Left lung (tissue), 10 donors: Measurements from ENCODE around the gene RTEL1. TPM values are rescaled to one million over a fixed set of nuclear protein-coding genes. Genes with fewer than 3 reads are reported as not detected.

ENCODE experiments used
- ATAC-seq: fragments of 200-7000 bp; cut with Tn5 transposase; one replicate; pipeline ENCODE4 v1.9.1; 2020; ENCODE audit warnings: moderate library complexity
- DNase-seq, 4 donors: peaks; one replicate each; pipeline ENCODE4 v3.0.0-alpha.2; 2013 to 2020
- H3K27ac ChIP-seq, 2 donors: fragments of 200-600 bp; sonication (generic) in 1 of 2; one replicate each; pipeline versions ENCODE4 v1.5.0 to v1.8.0; 2020 to 2021
- H3K27me3 ChIP-seq, 2 donors: fragments of 200-600 bp; sonication (generic) in 1 of 2; one replicate each; pipeline versions ENCODE4 v1.5.0 to v1.8.0; 2020 to 2021
- H3K36me3 ChIP-seq, 2 donors: fragments of 200-600 bp; sonication (generic) in 1 of 2; one replicate each; pipeline versions ENCODE4 v1.5.0 to v1.8.0; 2020 to 2021
- H3K4me1 ChIP-seq, 2 donors: fragments of 200-600 bp; one replicate each; pipeline ENCODE4 v1.8.0; 2021
- H3K4me3 ChIP-seq, 2 donors: fragments of 200-600 bp; sonication (generic) in 1 of 2; one replicate each; pipeline versions ENCODE4 v1.5.0 to v1.8.0; 2020 to 2021; ENCODE audit warnings: mild to moderate bottlenecking in 1 of 2
- H3K9me3 ChIP-seq, 2 donors: fragments of 200-600 bp; sonication (generic) in 1 of 2; one replicate each; pipeline versions ENCODE4 v1.5.0 to v1.8.0; 2020 to 2021
- intact Hi-C, 2 donors: fragments of 100-400 bp; cut with DNase I; formaldehyde crosslinking; loops; one replicate each; pipeline versions ENCODE4 v1.11.2 to v1.14.2; 2022
- polyA plus RNA-seq, 6 donors: library from polyadenylated mRNA; unstranded; fragments of 120-200 nt; gene quantifications; one replicate each; pipeline ENCODE4 v1.2.1, GENCODE V29; 2013; ENCODE audit not compliant: insufficient read length in 6 of 6
- total RNA-seq, 2 donors: library from RNA; stranded (reverse); fragmentation: NEBNext Ultra II Directional; extraction: Animal tissue kit (Norgen Biotek cat#: 25700); gene quantifications; one replicate each; pipeline ENCODE4 v1.2.1, GENCODE V29; 2021
- TF ChIP-seq, protein P1 (sequence below), 2 donors: fragments of 200-600 bp; sonication (generic) in 1 of 2; IDR thresholded peaks; one replicate each; pipeline versions ENCODE4 v1.5.0 to v1.8.0; 2021; ENCODE audit warnings: antibody characterized with exemption in 2 of 2
- donor health status: DM: no; HTN: yes; CAD: no.
- donor health status: DM: no; HTN: no; CAD: no.

Gene RTEL1
- total and polyA plus RNA-seq, 8 donors: 19.6 to 38.8 (median 22.4) TPM

DNA sequence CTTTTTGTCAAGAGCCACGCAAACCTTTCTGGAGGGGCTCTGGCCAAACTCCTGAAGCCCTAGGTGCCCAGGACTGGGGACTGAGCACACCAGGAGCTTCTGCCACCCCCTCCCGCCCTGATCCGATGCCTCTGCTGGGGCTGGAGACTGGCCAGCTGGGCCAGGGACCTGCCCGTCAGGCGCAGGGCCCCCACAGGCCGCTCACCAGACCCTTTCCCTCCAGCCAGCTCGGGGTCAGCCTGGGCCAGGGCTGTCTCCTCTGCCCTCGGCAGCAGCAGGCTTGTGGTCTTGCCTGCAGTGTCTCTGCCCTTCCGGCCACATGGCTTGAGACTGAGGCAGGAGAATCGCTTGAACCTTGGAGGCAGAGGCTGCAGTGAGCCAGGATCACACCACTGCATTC is 14.6 kb downstream of the RTEL1 start:
- peaks cover 0 to 75% of the 10 kb centered on the region in 2 donors for H3K36me3 ChIP-seq
- TF ChIP-seq, protein P1, sequence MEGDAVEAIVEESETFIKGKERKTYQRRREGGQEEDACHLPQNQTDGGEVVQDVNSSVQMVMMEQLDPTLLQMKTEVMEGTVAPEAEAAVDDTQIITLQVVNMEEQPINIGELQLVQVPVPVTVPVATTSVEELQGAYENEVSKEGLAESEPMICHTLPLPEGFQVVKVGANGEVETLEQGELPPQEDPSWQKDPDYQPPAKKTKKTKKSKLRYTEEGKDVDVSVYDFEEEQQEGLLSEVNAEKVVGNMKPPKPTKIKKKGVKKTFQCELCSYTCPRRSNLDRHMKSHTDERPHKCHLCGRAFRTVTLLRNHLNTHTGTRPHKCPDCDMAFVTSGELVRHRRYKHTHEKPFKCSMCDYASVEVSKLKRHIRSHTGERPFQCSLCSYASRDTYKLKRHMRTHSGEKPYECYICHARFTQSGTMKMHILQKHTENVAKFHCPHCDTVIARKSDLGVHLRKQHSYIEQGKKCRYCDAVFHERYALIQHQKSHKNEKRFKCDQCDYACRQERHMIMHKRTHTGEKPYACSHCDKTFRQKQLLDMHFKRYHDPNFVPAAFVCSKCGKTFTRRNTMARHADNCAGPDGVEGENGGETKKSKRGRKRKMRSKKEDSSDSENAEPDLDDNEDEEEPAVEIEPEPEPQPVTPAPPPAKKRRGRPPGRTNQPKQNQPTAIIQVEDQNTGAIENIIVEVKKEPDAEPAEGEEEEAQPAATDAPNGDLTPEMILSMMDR (IDR thresholded peaks at IDR 0.05): no peak
- DNase-seq (no peak), ATAC-seq (no peak)
- no peak overlapping the region for H3K4me3 ChIP-seq
- no peaks in the 10 kb centered on the region for H3K4me1 ChIP-seq
- no peak overlapping the region for H3K27ac ChIP-seq
- no peaks in the 10 kb centered on the region for H3K27me3 ChIP-seq
- intact Hi-C loops: no loop called here
- H3K9me3 ChIP-seq: no peaks in the 10 kb centered on the region

DNA sequence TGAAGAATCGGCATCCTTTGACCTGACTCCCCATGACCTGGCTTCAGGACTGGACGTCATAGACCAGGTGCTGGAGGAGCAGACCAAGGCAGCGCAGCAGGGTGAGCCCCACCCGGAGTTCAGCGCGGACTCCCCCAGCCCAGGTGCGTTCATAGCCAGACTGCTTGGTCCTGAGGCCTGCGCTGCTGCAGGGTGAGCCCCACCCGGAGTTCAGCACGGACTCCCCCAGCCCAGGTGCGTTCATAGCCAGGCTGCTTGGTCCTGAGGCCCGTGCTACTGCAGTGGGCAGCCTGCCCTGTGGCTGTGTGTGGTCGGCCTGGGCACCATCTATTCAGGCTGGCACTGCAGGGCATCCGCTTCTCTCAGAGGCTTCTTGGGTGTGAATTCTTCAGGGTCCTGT is 15.8 kb downstream of the RTEL1 start:
- DNase-seq (peak in 1 of 4 donors; percentile 39), ATAC-seq (no peak)
- Histone ChIP-seq H3K4me1 (no peaks in the 10 kb centered on the region), H3K27ac (no peak overlapping the region), H3K9me3 (no peaks in the 10 kb centered on the region), H3K4me3 (no peak overlapping the region), H3K27me3 (no peaks in the 10 kb centered on the region), H3K36me3 (peaks cover 0 to 71% of the 10 kb centered on the region in 2 donors)
- intact Hi-C loops: no loop called here
- TF ChIP-seq, protein P1 (IDR thresholded peaks at IDR 0.05): no peak

DNA sequence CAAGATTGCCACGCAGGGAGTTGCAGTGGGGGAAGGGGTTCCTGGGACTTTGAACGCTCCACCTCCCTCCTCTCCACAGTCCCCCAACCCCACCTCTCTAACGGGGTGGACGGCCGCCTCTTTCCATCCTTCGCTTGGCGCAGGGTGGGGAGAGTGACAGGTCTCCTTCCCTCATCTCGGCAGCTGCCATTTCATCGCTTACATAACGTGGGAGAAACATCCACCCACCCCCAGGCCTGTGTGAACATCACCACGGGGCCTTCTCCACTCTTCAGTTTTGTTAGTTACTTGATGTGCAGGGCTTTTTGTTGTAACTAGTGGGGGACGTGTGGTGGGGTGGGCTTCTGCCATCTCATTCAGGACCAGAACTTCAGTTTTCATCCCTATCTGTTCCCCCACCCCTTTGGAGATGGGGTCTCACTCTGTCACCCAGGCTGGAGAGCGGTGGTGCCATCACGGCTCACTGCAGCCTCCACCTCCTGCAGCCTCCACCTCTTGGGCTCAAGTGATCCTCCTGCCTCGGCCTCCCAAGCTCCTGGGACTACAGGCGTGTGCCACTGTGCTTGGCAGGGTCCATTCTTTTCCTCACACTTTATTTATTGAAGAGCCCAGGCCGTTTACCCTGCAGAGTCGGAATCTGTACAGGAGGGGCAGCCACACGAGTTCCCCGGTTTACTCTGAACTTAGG is 17.7 kb downstream of the RTEL1 start:
- intact Hi-C loops: no loop called here
- TF ChIP-seq, protein P1 (IDR thresholded peaks at IDR 0.05): no peak
- ATAC-seq (no peak), DNase-seq (no peak)
- H3K27ac ChIP-seq: no peak overlapping the region
- H3K36me3 ChIP-seq: peaks cover 0 to 84% of the 10 kb centered on the region in 2 donors
- H3K9me3 ChIP-seq: no peaks in the 10 kb centered on the region
- no peaks in the 10 kb centered on the region for H3K27me3 ChIP-seq
- no peaks in the 10 kb centered on the region for H3K4me1 ChIP-seq
- H3K4me3 ChIP-seq: no peak overlapping the region

DNA sequence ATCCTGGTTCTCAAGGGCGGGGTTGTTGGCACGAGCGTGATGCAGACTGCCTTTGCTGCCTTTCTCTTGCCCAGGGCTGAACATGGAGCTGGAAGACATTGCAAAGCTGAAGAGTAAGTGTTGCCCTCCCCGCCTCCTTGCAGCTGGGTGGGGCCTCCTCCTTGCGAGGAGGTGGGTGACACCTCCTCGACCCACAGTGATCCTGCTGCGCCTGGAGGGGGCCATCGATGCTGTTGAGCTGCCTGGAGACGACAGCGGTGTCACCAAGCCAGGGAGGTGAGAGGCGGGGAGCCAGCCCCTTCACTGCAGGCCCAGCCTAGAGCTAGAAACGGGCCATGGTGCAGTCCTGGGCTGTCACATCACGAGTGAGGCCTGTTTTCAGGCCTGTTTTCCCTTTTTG is 20.0 kb downstream of the RTEL1 start:
- TF ChIP-seq, protein P1 (IDR thresholded peaks at IDR 0.05): no peak
- no peaks in the 10 kb centered on the region for H3K27me3 ChIP-seq
- peaks cover 0 to 82% of the 10 kb centered on the region in 2 donors for H3K36me3 ChIP-seq
- intact Hi-C loops: no loop called here
- H3K4me3 ChIP-seq: no peak overlapping the region
- no peaks in the 10 kb centered on the region for H3K9me3 ChIP-seq
- no peak for DNase-seq
- no peak for ATAC-seq
- H3K27ac ChIP-seq: no peak overlapping the region
- H3K4me1 ChIP-seq: peaks cover 4 to 12% of the 10 kb centered on the region in 2 donors

DNA sequence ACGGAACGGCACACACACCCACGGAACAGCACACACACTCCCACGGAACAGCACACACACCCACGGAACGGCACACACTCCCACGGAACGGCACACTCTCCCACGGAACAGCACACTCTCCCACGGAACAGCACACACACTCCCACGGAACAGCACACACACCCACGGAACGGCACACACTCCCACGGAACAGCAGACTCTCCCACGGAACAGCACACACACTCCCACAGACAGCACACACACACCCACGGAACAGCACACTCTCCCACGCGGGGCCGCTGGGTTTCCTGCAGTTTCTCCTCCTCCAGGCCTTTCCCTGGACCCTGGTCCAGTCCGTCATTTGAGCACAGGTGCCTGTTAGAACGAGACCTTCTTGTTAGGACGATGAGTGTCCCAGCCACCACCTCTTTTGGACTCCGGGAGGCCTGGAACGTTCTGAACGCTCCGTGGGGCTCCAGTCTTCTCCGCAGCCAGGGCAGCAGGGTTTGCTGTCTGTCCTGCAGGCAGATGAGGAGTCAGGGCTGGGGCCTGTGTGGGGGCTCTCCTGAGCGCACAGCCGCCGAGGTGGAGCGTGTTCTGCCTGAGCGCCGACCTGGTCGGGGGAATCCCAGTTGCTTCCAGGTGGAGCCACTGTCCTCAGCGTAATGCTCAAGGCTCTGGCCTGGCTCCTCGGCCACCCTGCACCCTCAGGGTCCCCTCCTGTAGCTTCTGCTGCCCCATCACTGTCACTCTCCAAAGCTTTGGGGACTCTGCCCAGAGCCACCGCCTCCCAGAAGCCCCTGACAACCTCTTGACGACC is 20.8 kb downstream of the RTEL1 start:
- peaks cover 0 to 76% of the 10 kb centered on the region in 2 donors for H3K36me3 ChIP-seq
- intact Hi-C loops: no loop called here
- no peaks in the 10 kb centered on the region for H3K9me3 ChIP-seq

More for the DNA sequence above, 20.8 kb downstream of the RTEL1 start:
- no peak overlapping the region for H3K4me3 ChIP-seq
- DNase-seq (peak in 1 of 4 donors; percentile 59), ATAC-seq (no peak)
- TF ChIP-seq, protein P1 (IDR thresholded peaks at IDR 0.05): no peak
- H3K27ac ChIP-seq: no peak overlapping the region
- H3K27me3 ChIP-seq: no peaks in the 10 kb centered on the region
- peaks cover 4 to 12% of the 10 kb centered on the region in 2 donors for H3K4me1 ChIP-seq
